Glomerular endothelial cell (primary cell): ENCODE measurements around the gene WASF2. TPM values are rescaled to one million over a fixed set of nuclear protein-coding genes. Genes with fewer than 3 reads are reported as not detected.

ENCODE experiments used
- DNase-seq: peaks from one replicate; pipeline ENCODE4 v3.0.0-alpha.2; 2011; ENCODE audit warnings: low read depth, low spot score; ENCODE audit errors: extremely low read depth
- total RNA-seq: library from RNA; depleted of rRNA; stranded (reverse); fragments of >200 nt; gene quantifications from 2 replicates; pipeline ENCODE4 v1.2.3, GENCODE V29; 2015

WASF2 gene
- total RNA-seq, 1 donor from 2014 or later: 111 TPM

DNA sequence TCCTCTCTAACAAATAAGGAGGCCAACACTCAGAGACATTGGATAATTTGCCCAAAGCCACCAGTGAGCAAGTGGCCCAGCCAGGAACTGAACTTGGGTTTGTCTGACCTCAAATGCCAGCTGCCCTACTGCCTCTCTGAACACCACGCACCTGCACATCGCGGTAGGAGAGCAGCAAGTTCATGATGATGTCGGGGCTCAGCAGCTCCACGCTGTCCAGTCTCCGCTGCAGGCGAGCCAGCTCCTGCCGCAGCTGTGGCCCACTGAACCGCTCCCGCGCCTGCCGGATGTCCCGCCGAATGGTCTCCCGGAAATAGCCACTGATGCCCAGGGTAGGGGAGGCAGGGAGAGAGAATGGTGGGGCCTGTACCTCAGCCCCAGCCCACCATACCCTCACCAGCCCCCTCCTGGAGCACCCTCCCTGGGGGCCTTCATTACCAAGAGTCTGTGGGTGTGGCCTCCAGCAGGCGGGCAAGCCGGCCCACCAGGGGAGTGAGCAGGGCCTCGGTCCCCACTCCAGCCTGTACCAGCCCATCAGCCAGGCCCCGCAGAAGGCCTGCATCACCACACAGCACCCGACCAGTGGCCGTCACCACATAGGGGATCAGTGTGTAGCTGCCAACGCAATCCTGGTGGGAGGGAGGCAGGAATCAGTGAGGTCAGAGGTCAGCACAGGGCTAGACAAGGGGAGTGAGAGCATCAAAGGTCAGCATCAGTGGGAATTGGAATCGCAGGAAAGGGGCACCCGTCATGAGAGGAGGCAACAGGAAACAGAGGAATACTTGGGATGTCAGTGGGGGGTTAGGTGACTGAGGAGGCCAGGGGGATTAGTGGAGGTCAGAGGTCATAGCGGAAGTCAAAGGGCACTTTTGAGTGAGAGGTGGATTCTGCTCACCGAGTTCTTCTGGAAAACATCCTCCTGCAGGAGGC, 125.9 kb downstream of the WASF2 start:
- DNase-seq: no peak

- DNase-seq: no peak
Observed at GRCh38 chr1:27361553-27361952, 128.4 kb downstream of the WASF2 start.

GRCh38 chr1:27361044-27361402, 128.9 kb downstream of the WASF2 start:
- DNase-seq: no peak

- DNase-seq: no peak
Observed at GRCh38 chr1:27360159-27361043, 129.6 kb downstream of the WASF2 start.

- no peak for DNase-seq
Observed at GRCh38 chr1:27359822-27360158, 130.2 kb downstream of the WASF2 start.

- no peak for DNase-seq
Observed at GRCh38 chr1:27358928-27359313, 131.0 kb downstream of the WASF2 start.

DNA sequence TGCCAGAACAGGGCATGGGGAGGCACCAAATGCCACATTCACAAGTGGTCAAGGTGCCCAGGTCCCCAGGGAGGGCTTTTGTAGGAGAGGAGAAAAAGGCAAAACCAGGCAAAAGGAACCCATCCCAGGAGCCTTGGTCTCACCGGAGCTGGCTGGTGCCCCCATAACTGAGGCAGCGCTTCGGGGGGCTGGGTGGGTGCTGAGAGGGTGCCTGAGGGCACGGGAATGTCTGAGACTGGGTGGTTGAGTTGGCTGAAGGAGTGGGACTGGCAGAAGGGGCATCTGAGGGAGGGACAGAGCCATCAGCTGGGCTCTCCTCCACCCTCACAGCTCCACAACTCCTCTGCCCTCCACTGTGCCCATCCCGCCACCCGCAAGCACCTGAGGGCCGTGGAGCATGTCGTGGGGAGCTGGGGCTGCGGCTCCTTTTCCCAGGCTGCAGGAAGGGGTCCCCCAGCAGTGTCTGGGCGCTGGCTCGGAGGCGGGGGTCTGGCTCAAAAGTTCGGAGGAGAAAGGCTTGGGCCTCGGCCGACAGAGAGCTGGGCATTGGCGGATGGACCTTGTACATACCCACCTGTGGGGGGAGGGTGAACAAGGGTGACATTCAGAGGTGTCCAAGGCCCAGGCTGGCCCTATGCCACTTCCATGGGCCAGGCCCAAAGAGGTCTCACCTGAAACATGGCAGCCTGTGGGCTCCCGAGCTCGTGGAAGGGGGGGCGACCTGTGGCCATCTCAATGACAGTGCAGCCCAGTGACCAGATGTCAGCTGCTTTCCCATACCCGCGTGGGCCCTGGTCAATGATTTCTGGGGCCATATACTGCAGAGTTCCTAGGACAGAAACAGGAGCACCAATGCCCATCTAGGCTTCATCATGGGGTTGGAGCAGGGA, 131.7 kb downstream of the WASF2 start:
- no peak for DNase-seq

GRCh38 chr1:27357281-27358037, 132.5 kb downstream of the WASF2 start:
- no peak for DNase-seq

- DNase-seq: no peak
Observed at GRCh38 chr1:27356619-27357280, 133.2 kb downstream of the WASF2 start.

DNA sequence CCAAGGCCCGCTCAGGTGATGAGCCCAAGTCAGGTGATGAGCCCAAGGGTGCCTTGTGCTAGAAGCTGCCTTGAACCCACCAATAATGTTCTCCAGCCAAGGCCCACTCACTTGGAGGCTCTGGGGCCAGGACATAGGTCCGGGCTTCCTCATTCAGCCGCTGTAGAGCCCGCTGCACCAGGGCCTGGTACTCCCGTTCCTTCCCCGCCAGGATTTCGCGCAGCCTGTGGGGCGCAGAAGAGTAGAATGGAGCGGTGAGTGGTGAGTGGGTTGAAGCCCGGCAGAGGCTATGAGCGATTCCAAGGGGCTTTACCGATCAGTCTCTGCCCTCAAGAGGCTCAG, 133.7 kb downstream of the WASF2 start:
- no peak for DNase-seq

DNA sequence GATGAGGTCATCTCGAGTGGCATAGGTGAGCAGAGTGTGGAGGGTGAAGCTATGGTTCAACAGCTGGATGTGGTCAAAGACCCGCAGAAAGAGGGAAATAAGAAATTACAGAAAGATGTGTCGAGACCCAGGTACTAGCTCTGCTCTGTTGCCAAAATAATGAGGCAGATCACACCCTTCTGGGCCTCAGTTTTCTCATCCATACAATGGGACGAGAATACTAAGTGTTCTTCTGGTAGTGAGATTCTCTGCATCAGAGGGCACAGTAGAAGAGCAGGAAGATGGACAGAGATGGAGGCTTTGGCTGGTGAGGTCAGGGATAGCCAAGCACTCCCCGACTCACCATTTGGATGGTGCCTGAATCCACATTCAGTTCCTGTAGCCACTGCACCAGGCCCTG, 134.3 kb downstream of the WASF2 start:
- no peak for DNase-seq

Other genes with a start within 250 kb of the WASF2 start
- gene TMEM222, start 168.0 kb downstream of the WASF2 start, total RNA-seq: 29.8 and 40.7 TPM in 2 replicates
- gene SYTL1, start 148.1 kb downstream of the WASF2 start, total RNA-seq: 1.8 and 5.4 TPM in 2 replicates
- gene MAP3K6, start 123.2 kb downstream of the WASF2 start, total RNA-seq: 13.6 and 17.9 TPM in 2 replicates
- not detected in 2 replicates for gene FCN3, start 115.3 kb downstream of the WASF2 start, total RNA-seq
- gene CD164L2, start 106.8 kb downstream of the WASF2 start, total RNA-seq: not detected in 2 replicates
- 0.44 and 1.5 TPM in 2 replicates for gene GPR3, start 97.5 kb downstream of the WASF2 start, total RNA-seq
- gene AHDC1, start 114.0 kb upstream of the WASF2 start, total RNA-seq: 26.3 and 44.1 TPM in 2 replicates
- not detected in 2 replicates for gene FGR, start 145.0 kb upstream of the WASF2 start, total RNA-seq
- gene IFI6, start 182.0 kb upstream of the WASF2 start, total RNA-seq: 32.6 and 277 TPM in 2 replicates
- 6.5 and 6.8 TPM in 2 replicates for gene FAM76A, start 235.8 kb upstream of the WASF2 start, total RNA-seq